Vagina (tissue), 2 donors: ENCODE results near the gene ADGRL3. TPM values are rescaled to one million over a fixed set of nuclear protein-coding genes. Genes with fewer than 3 reads are reported as not detected.

Experiments used
- DNase-seq, 2 donors: peaks; one replicate each; pipeline ENCODE4 v3.0.0-alpha.2; 2017; ENCODE audit errors: extremely low spot score in 2 of 2
- H3K27ac ChIP-seq: fragments of 200-600 bp; sonication (generic); one replicate; pipeline ENCODE4 v1.5.1; 2019
- H3K27me3 ChIP-seq: fragments of 200-600 bp; sonication (generic); one replicate; pipeline ENCODE4 v1.5.1; 2019
- H3K36me3 ChIP-seq, 2 donors: fragments of 200-600 bp; sonication (generic); one replicate each; pipeline ENCODE4 v1.5.1; 2017 to 2019
- H3K4me1 ChIP-seq: fragments of 200-600 bp; sonication (generic); one replicate; pipeline ENCODE4 v1.5.1; 2019
- H3K4me3 ChIP-seq, 2 donors: fragments of 200-600 bp; sonication (generic); 1 replicate in 1 of 2; 2 replicates in 1 of 2; pipeline ENCODE4 v1.5.1; 2016 to 2019
- H3K9me3 ChIP-seq: fragments of 200-600 bp; sonication (generic); one replicate; pipeline ENCODE4 v1.5.1; 2019
- POLR2A ChIP-seq, 2 donors: fragments of 450-650 bp; IDR thresholded peaks; one replicate each; pipeline ENCODE4 v1.6.1; 2017; ENCODE audit warnings: antibody characterized with exemption in 2 of 2, mild to moderate bottlenecking in 2 of 2, moderate library complexity in 2 of 2
- POLR2AphosphoS5 ChIP-seq, 2 donors: sonication (generic); formaldehyde crosslinking; IDR thresholded peaks; one replicate each; pipeline ENCODE4 v1.9.0; 2017; ENCODE audit warnings: antibody characterized with exemption in 2 of 2, mild to moderate bottlenecking in 2 of 2, low read depth in 1 of 2; ENCODE audit not compliant: insufficient read depth in 1 of 2
- intact Hi-C: fragments of 100-400 bp; cut with DNase I; formaldehyde crosslinking; loops from one replicate; pipeline ENCODE4 v1.15.1; 2023
- total RNA-seq: library from RNA; depleted of rRNA; stranded (reverse); fragments of >200 nt; gene quantifications from one replicate; pipeline ENCODE4 v1.2.3, GENCODE V29; 2016
- TF ChIP-seq, protein P1 (sequence below), 3 experiments: fragments of 450-650 bp in 2 of 3; fragments of 200-600 bp in 1 of 3; sonication (generic) in 1 of 3; IDR thresholded peaks; one replicate each; pipeline ENCODE4 v1.5.1; 2017 to 2019; ENCODE audit warnings: antibody characterized with exemption in 3 of 3, mild to moderate bottlenecking in 2 of 3, moderate library complexity in 2 of 3

Gene ADGRL3
- total RNA-seq, 1 donor from 2014 or later, result 16.9 TPM

DNA sequence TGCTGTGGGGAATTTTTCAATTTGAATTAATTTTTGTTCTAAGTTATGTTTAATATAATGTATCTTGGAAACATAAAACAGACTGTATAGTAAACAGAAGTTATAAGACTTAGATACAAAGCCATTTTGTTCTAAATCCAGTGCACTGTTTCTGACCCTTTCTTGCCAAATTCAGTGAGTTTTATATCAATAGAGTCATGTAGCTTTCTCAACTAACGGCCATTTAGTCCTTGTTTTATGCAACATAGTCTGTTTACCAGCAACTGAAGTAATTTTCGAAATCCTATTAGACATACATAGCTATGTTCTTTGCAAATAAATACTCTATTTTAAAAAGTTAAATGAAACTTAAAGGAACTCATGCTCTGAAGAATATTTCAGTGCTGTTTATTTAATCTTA, 242.8 kb downstream of the ADGRL3 start:
- TF ChIP-seq POLR2A (IDR thresholded peaks at IDR 0.05) (no peak), POLR2AphosphoS5 (IDR thresholded peaks at IDR 0.05; ENCODE audit: insufficient read depth in 1 of 2, low read depth in 1 of 2) (no peak)
- TF ChIP-seq, protein P1, sequence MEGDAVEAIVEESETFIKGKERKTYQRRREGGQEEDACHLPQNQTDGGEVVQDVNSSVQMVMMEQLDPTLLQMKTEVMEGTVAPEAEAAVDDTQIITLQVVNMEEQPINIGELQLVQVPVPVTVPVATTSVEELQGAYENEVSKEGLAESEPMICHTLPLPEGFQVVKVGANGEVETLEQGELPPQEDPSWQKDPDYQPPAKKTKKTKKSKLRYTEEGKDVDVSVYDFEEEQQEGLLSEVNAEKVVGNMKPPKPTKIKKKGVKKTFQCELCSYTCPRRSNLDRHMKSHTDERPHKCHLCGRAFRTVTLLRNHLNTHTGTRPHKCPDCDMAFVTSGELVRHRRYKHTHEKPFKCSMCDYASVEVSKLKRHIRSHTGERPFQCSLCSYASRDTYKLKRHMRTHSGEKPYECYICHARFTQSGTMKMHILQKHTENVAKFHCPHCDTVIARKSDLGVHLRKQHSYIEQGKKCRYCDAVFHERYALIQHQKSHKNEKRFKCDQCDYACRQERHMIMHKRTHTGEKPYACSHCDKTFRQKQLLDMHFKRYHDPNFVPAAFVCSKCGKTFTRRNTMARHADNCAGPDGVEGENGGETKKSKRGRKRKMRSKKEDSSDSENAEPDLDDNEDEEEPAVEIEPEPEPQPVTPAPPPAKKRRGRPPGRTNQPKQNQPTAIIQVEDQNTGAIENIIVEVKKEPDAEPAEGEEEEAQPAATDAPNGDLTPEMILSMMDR (IDR thresholded peaks at IDR 0.05), result no peak
- H3K4me3 ChIP-seq, result no peak overlapping the region
- H3K27ac ChIP-seq, result no peak overlapping the region
- H3K4me1 ChIP-seq, result no peaks in the 10 kb centered on the region
- no peaks in the 10 kb centered on the region for H3K9me3 ChIP-seq
- intact Hi-C loops, result no loop called here
- no peaks in the 10 kb centered on the region for H3K36me3 ChIP-seq
- DNase-seq, result no peak
- H3K27me3 ChIP-seq, result no peaks in the 10 kb centered on the region

- no peak overlapping the region for H3K27ac ChIP-seq
- no peaks in the 10 kb centered on the region for H3K4me1 ChIP-seq
- no peaks in the 10 kb centered on the region for H3K27me3 ChIP-seq
- intact Hi-C loops, result no loop called here
- no peaks in the 10 kb centered on the region for H3K36me3 ChIP-seq
- DNase-seq, result no peak
- H3K9me3 ChIP-seq, result no peaks in the 10 kb centered on the region
- no peak overlapping the region for H3K4me3 ChIP-seq
- TF ChIP-seq POLR2A (IDR thresholded peaks at IDR 0.05) (no peak), POLR2AphosphoS5 (IDR thresholded peaks at IDR 0.05; ENCODE audit: insufficient read depth in 1 of 2, low read depth in 1 of 2) (no peak)
- TF ChIP-seq, protein P1 (IDR thresholded peaks at IDR 0.05), result no peak
These were observed 243.8 kb downstream of the ADGRL3 start for GRCh38 chr4:61443813-61444510.

GRCh38 chr4:61445374-61446063, 245.4 kb downstream of the ADGRL3 start:
- Histone ChIP-seq H3K4me1 (no peaks in the 10 kb centered on the region), H3K4me3 (no peak overlapping the region), H3K27ac (no peak overlapping the region), H3K27me3 (no peaks in the 10 kb centered on the region), H3K9me3 (no peaks in the 10 kb centered on the region), H3K36me3 (no peaks in the 10 kb centered on the region)
- no peak for DNase-seq
- TF ChIP-seq POLR2AphosphoS5 (IDR thresholded peaks at IDR 0.05; ENCODE audit: insufficient read depth in 1 of 2, low read depth in 1 of 2) (no peak), POLR2A (IDR thresholded peaks at IDR 0.05) (no peak)
- TF ChIP-seq, protein P1 (IDR thresholded peaks at IDR 0.05), result no peak
- intact Hi-C loops, result no loop called here

DNA sequence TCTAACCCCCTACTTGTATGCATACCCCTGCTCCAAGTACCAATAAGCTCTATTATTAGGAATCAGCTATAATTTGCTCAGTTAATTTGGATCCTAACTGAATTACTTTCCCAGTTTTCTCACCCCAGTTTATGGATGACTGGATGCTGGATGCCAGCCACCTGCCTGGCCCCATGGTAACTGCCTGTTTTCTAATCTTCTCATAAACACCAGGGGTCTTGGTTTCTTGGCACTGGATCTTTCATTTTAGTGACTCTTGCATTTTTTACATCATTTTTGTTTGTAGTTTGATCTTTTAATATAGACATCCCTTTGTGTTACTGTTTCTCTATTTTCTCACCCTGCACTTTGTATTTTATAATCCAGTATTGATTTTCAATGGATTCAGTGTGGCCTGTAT, 246.8 kb downstream of the ADGRL3 start:
- no peak for TF ChIP-seq POLR2AphosphoS5 (IDR thresholded peaks at IDR 0.05; ENCODE audit: insufficient read depth in 1 of 2, low read depth in 1 of 2)
- TF ChIP-seq POLR2A (IDR thresholded peaks at IDR 0.05), result no peak
- TF ChIP-seq, protein P1 (IDR thresholded peaks at IDR 0.05), result no peak
- H3K27me3 ChIP-seq, result no peaks in the 10 kb centered on the region
- no peak overlapping the region for H3K27ac ChIP-seq
- no peaks in the 10 kb centered on the region for H3K4me1 ChIP-seq
- no peak overlapping the region for H3K4me3 ChIP-seq
- DNase-seq, result no peak
- no peaks in the 10 kb centered on the region for H3K9me3 ChIP-seq
- no peaks in the 10 kb centered on the region for H3K36me3 ChIP-seq
- intact Hi-C loops, result no loop called here

DNA sequence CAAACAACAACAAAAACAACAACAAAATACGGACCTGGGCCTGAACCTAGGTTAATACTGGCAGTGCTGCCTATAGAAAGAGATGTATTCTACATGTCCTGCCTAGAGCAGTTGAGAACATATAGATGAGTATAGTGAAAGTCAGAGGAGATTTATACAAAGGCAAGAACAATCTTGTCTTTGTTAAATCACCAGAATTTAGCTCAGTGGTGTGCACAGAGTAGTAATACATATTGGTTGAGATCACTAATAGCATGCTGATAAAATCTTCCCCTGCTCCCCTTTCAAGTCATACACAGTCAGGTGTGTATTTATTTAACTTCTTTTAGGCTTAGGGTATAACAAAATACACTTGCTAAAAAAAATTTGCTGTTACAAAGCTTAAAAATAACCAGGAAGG, 247.8 kb downstream of the ADGRL3 start:
- no peaks in the 10 kb centered on the region for H3K4me1 ChIP-seq
- intact Hi-C loops, result no loop called here
- H3K27ac ChIP-seq, result no peak overlapping the region
- no peak for TF ChIP-seq POLR2AphosphoS5 (IDR thresholded peaks at IDR 0.05; ENCODE audit: insufficient read depth in 1 of 2, low read depth in 1 of 2)
- TF ChIP-seq, protein P1 (IDR thresholded peaks at IDR 0.05), result no peak
- TF ChIP-seq POLR2A (IDR thresholded peaks at IDR 0.05), result no peak
- no peaks in the 10 kb centered on the region for H3K36me3 ChIP-seq
- H3K9me3 ChIP-seq, result no peaks in the 10 kb centered on the region
- no peak for DNase-seq
- no peak overlapping the region for H3K4me3 ChIP-seq
- H3K27me3 ChIP-seq, result no peaks in the 10 kb centered on the region
